Liver (tissue), 9 donors: ENCODE data around the gene KAZN. TPM values are rescaled to one million over a fixed set of nuclear protein-coding genes. Genes with fewer than 3 reads are reported as not detected.
"Not testable (repeated sequence)": the region's sequence is repeated elsewhere in the genome, so short reads cannot be mapped to it uniquely, and the experiment has no call there.

ENCODE experiments used
- DNase-seq: peaks from one replicate; pipeline ENCODE4 v3.0.0-alpha.2; 2017; ENCODE audit warnings: low spot score
- H3K27ac ChIP-seq, 2 donors: one replicate each; pipeline ENCODE4 v1.7.0; 2013; ENCODE audit warnings: inconsistent platforms in 2 of 2, low read length in 2 of 2, control low read depth in 1 of 2, low read depth in 1 of 2, mild to moderate bottlenecking in 1 of 2
- H3K27me3 ChIP-seq, 4 donors: one replicate each; pipeline versions ENCODE4 v1.6.1 to v1.7.0; 2013; ENCODE audit warnings: low read length in 3 of 4, inconsistent platforms in 1 of 4, mild to moderate bottlenecking in 1 of 4, moderate library complexity in 1 of 4; ENCODE audit not compliant: control insufficient read depth in 4 of 4, insufficient read depth in 4 of 4
- H3K36me3 ChIP-seq, 4 donors: one replicate each; pipeline versions ENCODE4 v1.6.1 to v1.7.0; 2013; ENCODE audit warnings: low read length in 3 of 4, mild to moderate bottlenecking in 3 of 4, low read depth in 1 of 4, moderate library complexity in 1 of 4; ENCODE audit not compliant: control insufficient read depth in 4 of 4, insufficient read depth in 3 of 4
- H3K4me1 ChIP-seq, 4 donors: one replicate each; pipeline versions ENCODE4 v1.6.1 to v1.7.0; 2013; ENCODE audit warnings: low read length in 3 of 4, mild to moderate bottlenecking in 3 of 4, moderate library complexity in 1 of 4; ENCODE audit not compliant: control insufficient read depth in 4 of 4, insufficient read depth in 4 of 4
- H3K4me3 ChIP-seq, 3 donors: one replicate each; pipeline versions ENCODE4 v1.6.1 to v1.7.0; 2013; ENCODE audit warnings: low read length in 3 of 3, control low read depth in 1 of 3, low read depth in 1 of 3, mild to moderate bottlenecking in 1 of 3
- H3K9ac ChIP-seq, 2 donors: one replicate each; pipeline ENCODE4 v1.7.0; 2013; ENCODE audit warnings: low read length in 2 of 2, mild to moderate bottlenecking in 2 of 2, moderate library complexity in 2 of 2, control low read depth in 1 of 2, low read depth in 1 of 2
- H3K9me3 ChIP-seq, 4 donors: one replicate each; pipeline versions ENCODE4 v1.6.1 to v1.7.0; 2013; ENCODE audit warnings: low read length in 3 of 4; ENCODE audit not compliant: control insufficient read depth in 4 of 4
- ATF3 ChIP-seq: IDR thresholded peaks from 2 replicates; pipeline ENCODE4 v1.6.1; 2016; ENCODE audit warnings: antibody characterized with exemption
- EGR1 ChIP-seq, 2 donors: IDR thresholded peaks; 2 replicates each; pipeline ENCODE4 v1.6.1; 2016 to 2018; ENCODE audit warnings: antibody characterized with exemption in 2 of 2, low read depth in 2 of 2
- FOXA1 ChIP-seq: IDR thresholded peaks from 2 replicates; pipeline ENCODE4 v1.6.1; 2016; ENCODE audit warnings: antibody characterized with exemption
- FOXA2 ChIP-seq: IDR thresholded peaks from 2 replicates; pipeline ENCODE4 v1.6.1; 2016; ENCODE audit warnings: antibody characterized with exemption
- GABPA ChIP-seq, 2 donors: IDR thresholded peaks in 1 of 2; conservative IDR thresholded peaks in 1 of 2; 2 replicates each; pipeline ENCODE4 v1.6.1; 2016; ENCODE audit warnings: antibody characterized with exemption in 2 of 2, mild to moderate bottlenecking in 1 of 2, moderate library complexity in 1 of 2
- JUND ChIP-seq, 2 donors: IDR thresholded peaks; 2 replicates each; pipeline ENCODE4 v1.6.1; 2016; ENCODE audit warnings: antibody characterized with exemption in 2 of 2
- RAD21 ChIP-seq, 2 donors: IDR thresholded peaks; 2 replicates each; pipeline ENCODE4 v1.6.1; 2016; ENCODE audit warnings: antibody characterized with exemption in 2 of 2, mild to moderate bottlenecking in 2 of 2
- RXRA ChIP-seq, 2 donors: IDR thresholded peaks; 2 replicates each; pipeline ENCODE4 v1.6.1; 2017 to 2018; ENCODE audit warnings: antibody characterized with exemption in 2 of 2, mild to moderate bottlenecking in 1 of 2
- WGBS: extraction: QIAGEN DNeasy Blood & Tissue Kit; methylation state at CpG from one replicate; pipeline ENCODE4 v1.1.7; 2013; 5-methylcytosine and 5-hydroxymethylcytosine counted together
- polyA plus RNA-seq, 2 donors: library from polyadenylated mRNA; stranded (reverse) in 1 of 2; unstranded in 1 of 2; fragments of 200-250 nt in 1 of 2; fragments of >200 nt in 1 of 2; fragmentation: Nextera tagmentation in 1 of 2; extraction: Ambion mirVana in 1 of 2; gene quantifications; one replicate each; pipeline versions ENCODE4 v1.2.1 to v1.2.3, GENCODE V29; 2013 to 2015
- total RNA-seq, 2 donors: library from RNA; depleted of rRNA; stranded (reverse); fragments of >200 nt; gene quantifications; one replicate each; pipeline ENCODE4 v1.2.3, GENCODE V29; 2014
- TF ChIP-seq, protein P1 (sequence below): IDR thresholded peaks from 2 replicates; pipeline ENCODE4 v1.6.1; 2016; ENCODE audit warnings: antibody characterized with exemption
- TF ChIP-seq, protein P2 (sequence below): IDR thresholded peaks from 2 replicates; pipeline ENCODE4 v1.6.1; 2016; ENCODE audit warnings: antibody characterized with exemption, mild to moderate bottlenecking
- donor health status: healthy.
- donor health status: healthy.
- donor health status: healthy.
- donor health status: healthy.
- donor health status: healthy.

Gene KAZN
- total and polyA plus RNA-seq, 4 donors, result 1.9 to 6.9 (median 2.4) TPM

DNA sequence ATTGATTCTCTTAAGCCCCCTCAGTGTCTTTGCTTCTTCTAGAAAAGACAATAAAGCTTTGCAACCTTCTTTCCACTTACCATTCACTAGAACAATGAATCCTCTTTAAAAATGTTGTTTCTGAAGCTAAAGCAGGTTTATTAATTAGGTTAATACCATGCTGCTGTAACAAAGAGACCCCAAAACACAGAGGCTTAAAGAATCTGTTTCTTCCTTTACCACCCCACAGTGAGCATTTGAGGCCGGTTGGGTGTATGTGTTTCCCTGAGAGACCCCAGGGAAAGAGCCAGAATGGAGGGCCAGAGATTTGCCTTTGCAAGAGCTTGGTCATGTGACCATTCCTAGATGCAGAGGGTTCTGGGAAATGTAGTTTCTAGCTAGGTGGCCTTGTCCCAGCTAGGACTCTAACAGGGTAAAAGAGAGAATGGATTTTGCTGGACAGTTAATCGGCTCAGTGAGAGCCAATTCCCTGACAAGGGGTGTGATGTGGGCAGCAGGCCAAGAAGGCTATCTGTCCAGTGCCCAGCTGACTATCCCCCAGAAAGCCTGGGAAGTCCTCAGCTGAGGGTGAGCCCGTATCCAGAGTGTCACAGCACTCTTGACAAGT is 363.3 kb downstream of the KAZN start:
- H3K9me3 ChIP-seq, result no peaks in the 10 kb centered on the region
- no peaks in the 10 kb centered on the region for H3K27me3 ChIP-seq
- no peak for DNase-seq
- H3K27ac ChIP-seq, result no peak overlapping the region
- H3K36me3 ChIP-seq, result no peaks in the 10 kb centered on the region
- H3K9ac ChIP-seq, result no peak overlapping the region
- no peaks in the 10 kb centered on the region for H3K4me1 ChIP-seq
- TF ChIP-seq FOXA1, result no peak
- no peak for TF ChIP-seq JUND (IDR thresholded peaks at IDR 0.05)
- no peak for TF ChIP-seq EGR1 (IDR thresholded peaks at IDR 0.05; ENCODE audit: low read depth in 2 of 2)
- TF ChIP-seq RXRA (IDR thresholded peaks at IDR 0.05), result no peak
- TF ChIP-seq, protein P1, sequence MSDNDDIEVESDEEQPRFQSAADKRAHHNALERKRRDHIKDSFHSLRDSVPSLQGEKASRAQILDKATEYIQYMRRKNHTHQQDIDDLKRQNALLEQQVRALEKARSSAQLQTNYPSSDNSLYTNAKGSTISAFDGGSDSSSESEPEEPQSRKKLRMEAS, result no peak
- TF ChIP-seq ATF3, result no peak
- TF ChIP-seq, protein P2, sequence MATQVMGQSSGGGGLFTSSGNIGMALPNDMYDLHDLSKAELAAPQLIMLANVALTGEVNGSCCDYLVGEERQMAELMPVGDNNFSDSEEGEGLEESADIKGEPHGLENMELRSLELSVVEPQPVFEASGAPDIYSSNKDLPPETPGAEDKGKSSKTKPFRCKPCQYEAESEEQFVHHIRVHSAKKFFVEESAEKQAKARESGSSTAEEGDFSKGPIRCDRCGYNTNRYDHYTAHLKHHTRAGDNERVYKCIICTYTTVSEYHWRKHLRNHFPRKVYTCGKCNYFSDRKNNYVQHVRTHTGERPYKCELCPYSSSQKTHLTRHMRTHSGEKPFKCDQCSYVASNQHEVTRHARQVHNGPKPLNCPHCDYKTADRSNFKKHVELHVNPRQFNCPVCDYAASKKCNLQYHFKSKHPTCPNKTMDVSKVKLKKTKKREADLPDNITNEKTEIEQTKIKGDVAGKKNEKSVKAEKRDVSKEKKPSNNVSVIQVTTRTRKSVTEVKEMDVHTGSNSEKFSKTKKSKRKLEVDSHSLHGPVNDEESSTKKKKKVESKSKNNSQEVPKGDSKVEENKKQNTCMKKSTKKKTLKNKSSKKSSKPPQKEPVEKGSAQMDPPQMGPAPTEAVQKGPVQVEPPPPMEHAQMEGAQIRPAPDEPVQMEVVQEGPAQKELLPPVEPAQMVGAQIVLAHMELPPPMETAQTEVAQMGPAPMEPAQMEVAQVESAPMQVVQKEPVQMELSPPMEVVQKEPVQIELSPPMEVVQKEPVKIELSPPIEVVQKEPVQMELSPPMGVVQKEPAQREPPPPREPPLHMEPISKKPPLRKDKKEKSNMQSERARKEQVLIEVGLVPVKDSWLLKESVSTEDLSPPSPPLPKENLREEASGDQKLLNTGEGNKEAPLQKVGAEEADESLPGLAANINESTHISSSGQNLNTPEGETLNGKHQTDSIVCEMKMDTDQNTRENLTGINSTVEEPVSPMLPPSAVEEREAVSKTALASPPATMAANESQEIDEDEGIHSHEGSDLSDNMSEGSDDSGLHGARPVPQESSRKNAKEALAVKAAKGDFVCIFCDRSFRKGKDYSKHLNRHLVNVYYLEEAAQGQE, result no peak
- WGBS, result 89% methylated on average over 3 of the region's 3 CpGs
- no peak overlapping the region for H3K4me3 ChIP-seq

DNA sequence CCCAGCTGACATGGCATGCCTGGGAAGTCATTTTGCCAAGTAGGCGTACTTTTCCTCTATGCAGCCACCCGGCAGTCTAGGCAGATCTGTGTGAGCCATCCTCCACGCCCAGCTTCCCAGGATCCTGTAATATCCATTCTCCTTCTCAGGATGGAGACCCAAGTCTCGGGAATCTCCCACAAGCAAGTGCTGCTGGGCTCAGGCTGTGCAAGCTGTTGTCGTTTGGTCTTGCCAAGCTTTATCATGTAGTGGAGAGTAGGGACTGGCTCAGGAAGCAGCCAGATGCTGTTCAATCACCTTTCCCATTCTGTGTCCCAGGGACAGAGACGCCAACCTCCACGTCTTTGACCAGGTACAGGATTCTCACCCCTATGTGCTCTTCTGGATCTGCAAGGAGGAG is 363.9 kb downstream of the KAZN start:
- no peak for DNase-seq
- no peak overlapping the region for H3K9ac ChIP-seq
- H3K4me3 ChIP-seq, result no peak overlapping the region
- 89% methylated on average over 7 of the region's 7 CpGs for WGBS
- H3K9me3 ChIP-seq, result no peaks in the 10 kb centered on the region
- no peaks in the 10 kb centered on the region for H3K4me1 ChIP-seq
- no peaks in the 10 kb centered on the region for H3K27me3 ChIP-seq
- TF ChIP-seq GABPA (IDR thresholded peaks at IDR 0.05 in 1 of 2, conservative IDR thresholded peaks at IDR 0.05 in 1 of 2), result no peak
- TF ChIP-seq EGR1 (IDR thresholded peaks at IDR 0.05; ENCODE audit: low read depth in 2 of 2), result no peak
- no peak for TF ChIP-seq ATF3
- TF ChIP-seq FOXA2, result no peak
- no peak for TF ChIP-seq RAD21 (IDR thresholded peaks at IDR 0.05)
- no peak for TF ChIP-seq JUND (IDR thresholded peaks at IDR 0.05)
- no peak overlapping the region for H3K27ac ChIP-seq
- no peaks in the 10 kb centered on the region for H3K36me3 ChIP-seq

DNA sequence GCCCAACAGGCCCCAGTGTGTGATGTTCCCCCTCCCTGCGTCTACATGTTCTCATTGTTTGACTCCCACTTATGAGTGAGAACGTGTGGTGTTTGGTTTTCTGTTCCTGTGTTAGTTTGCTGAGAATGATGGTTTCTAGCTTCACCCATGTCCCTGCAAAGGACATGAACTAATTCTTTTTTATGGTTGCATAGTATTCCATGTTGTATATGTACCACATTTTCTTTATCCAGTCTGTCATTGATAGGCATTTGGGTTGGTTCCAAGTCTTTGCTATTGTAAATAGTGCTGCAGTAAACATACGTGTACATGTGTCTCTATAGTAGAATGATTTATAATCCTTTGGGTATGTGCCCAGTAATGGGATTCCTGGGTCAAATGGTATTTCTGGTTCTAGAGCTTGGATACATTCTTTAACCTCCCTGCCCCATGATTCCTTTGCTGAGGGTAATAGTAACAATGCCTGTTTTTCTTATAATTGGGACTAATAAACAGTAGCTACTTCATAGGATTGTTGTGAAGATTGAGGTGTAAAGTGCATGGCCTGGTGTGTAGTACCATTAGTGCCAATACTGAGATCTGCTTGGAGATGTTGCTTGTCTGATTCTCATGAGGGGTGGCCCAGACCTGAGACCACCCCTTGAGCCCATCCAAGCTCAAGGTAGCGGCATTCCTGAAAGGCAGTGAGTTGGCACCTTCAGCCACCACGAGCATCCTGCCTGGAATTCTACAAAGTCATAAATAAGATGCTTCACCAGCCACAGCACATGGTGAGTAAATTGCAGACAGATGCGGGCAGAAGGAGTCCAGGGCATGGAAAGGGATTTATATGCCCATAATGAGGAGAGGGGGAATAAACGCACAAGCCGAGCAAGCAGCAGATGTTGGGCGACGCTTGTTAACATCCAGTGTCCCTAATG is 365.6 kb downstream of the KAZN start:
- not testable (repeated sequence) for H3K27me3 ChIP-seq, H3K27ac ChIP-seq, H3K4me1 ChIP-seq, H3K9me3 ChIP-seq, DNase-seq, H3K4me3 ChIP-seq, H3K36me3 ChIP-seq, H3K9ac ChIP-seq
- 87% methylated on average over 10 of the region's 10 CpGs for WGBS
